PFSK-1 (cell line): ENCODE results near the gene TNC.

Experiments used
- FOXP2 ChIP-seq: optimal IDR thresholded peaks from 2 replicates; pipeline ENCODE3; 2011; ENCODE audit warnings: borderline replicate concordance, control low read depth, inconsistent platforms; ENCODE audit not compliant: insufficient read depth; ENCODE audit errors: extremely low read length, extremely low read depth
- POLR2AphosphoS5 ChIP-seq: IDR thresholded peaks from 2 replicates; pipeline ENCODE4 v1.6.1; 2012; ENCODE audit warnings: low read depth, mild to moderate bottlenecking, control low read depth, low read length, moderate library complexity
- SIN3A ChIP-seq: IDR thresholded peaks from 2 replicates; pipeline ENCODE4 v1.6.1; 2012; ENCODE audit warnings: mild to moderate bottlenecking, low read length, moderate library complexity, borderline replicate concordance; ENCODE audit not compliant: insufficient read depth
- TAF1 ChIP-seq: IDR thresholded peaks from 2 replicates; pipeline ENCODE4 v1.6.1; 2012; ENCODE audit warnings: low read length, control low read depth, borderline replicate concordance; ENCODE audit not compliant: insufficient read depth
- TF ChIP-seq, protein P1 (sequence below), 2 experiments: IDR thresholded peaks; 2 replicates each; pipeline versions ENCODE4 v1.6.1 to v1.8.0; 2011 to 2012; ENCODE audit warnings: low read depth in 2 of 2, low read length in 2 of 2, control low read depth in 1 of 2, inconsistent platforms in 1 of 2, mild to moderate bottlenecking in 1 of 2, moderate library complexity in 1 of 2; ENCODE audit not compliant: insufficient read depth in 1 of 2

The TNC gene

DNA sequence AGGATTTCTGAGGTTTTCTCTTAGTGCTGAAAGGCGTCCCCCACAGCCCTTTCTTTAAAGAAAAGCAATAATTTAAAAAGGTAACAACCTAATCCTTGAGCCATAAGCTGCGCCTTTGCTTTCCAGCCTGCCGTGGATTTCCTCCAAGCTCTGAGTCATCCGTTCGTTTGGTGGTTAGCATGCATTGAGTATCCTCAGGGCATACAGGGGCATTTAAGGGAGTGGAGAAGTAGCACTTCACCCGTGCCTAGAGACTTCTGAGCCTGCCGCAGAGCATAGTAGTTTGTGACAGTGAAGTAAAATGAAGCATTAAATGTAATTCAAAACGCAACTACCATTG, 892 bp upstream of the TNC start:
- TF ChIP-seq, protein P1, sequence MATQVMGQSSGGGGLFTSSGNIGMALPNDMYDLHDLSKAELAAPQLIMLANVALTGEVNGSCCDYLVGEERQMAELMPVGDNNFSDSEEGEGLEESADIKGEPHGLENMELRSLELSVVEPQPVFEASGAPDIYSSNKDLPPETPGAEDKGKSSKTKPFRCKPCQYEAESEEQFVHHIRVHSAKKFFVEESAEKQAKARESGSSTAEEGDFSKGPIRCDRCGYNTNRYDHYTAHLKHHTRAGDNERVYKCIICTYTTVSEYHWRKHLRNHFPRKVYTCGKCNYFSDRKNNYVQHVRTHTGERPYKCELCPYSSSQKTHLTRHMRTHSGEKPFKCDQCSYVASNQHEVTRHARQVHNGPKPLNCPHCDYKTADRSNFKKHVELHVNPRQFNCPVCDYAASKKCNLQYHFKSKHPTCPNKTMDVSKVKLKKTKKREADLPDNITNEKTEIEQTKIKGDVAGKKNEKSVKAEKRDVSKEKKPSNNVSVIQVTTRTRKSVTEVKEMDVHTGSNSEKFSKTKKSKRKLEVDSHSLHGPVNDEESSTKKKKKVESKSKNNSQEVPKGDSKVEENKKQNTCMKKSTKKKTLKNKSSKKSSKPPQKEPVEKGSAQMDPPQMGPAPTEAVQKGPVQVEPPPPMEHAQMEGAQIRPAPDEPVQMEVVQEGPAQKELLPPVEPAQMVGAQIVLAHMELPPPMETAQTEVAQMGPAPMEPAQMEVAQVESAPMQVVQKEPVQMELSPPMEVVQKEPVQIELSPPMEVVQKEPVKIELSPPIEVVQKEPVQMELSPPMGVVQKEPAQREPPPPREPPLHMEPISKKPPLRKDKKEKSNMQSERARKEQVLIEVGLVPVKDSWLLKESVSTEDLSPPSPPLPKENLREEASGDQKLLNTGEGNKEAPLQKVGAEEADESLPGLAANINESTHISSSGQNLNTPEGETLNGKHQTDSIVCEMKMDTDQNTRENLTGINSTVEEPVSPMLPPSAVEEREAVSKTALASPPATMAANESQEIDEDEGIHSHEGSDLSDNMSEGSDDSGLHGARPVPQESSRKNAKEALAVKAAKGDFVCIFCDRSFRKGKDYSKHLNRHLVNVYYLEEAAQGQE (IDR thresholded peaks at IDR 0.05; ENCODE audit: insufficient read depth in 1 of 2, low read depth in 2 of 2, low read length in 2 of 2), result peak in 1 of 2 experiments; percentile 43; a peak in 1 of 4 replicates
- TF ChIP-seq POLR2AphosphoS5 (no peak), TAF1 (no peak), FOXP2 (no peak)

DNA sequence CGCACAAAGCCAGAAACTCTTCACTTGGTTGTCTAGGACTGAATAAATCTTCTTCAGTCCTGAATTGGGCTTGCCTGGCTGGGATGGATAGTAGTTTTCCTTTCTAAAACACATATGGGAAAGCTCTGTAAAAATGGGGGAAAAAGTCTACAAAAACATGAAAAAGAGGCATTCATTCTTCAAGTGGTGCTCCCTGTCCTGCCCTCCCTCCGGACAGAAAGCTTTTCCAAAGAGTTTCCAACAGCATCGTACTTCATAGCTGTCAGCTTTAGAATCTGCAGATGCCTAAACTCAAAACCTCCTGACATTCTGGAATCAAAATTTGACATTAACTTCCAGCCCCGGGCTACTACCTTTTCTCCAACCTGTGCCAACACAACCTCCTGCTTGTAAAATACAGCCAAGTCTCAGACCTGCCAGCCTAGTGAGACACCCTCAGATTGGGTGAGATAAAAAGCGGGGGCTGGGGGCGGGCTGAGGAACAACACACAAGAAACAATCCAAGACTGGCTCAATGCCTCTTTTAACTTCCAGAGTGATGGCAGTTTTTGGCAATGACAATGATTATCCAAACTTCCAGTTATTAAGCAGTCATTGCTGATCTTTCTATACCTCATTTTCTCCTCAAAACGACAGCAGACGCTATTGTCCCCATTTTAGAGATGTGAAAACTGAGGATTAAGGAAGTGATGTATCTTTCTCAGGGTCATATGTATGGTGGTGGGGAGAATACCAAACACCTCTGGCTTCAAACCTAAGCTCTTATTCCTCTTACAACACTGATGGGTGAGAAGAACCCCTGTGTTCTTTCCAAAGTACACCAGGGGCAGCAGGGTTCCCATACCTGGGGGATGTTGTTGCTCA, 1.3 kb downstream of the TNC start:
- TF ChIP-seq FOXP2 (no peak), TAF1 (no peak), SIN3A (no peak), POLR2AphosphoS5 (no peak)
- TF ChIP-seq, protein P1 (IDR thresholded peaks at IDR 0.05; ENCODE audit: insufficient read depth in 1 of 2, low read depth in 2 of 2, low read length in 2 of 2), result no peak

DNA sequence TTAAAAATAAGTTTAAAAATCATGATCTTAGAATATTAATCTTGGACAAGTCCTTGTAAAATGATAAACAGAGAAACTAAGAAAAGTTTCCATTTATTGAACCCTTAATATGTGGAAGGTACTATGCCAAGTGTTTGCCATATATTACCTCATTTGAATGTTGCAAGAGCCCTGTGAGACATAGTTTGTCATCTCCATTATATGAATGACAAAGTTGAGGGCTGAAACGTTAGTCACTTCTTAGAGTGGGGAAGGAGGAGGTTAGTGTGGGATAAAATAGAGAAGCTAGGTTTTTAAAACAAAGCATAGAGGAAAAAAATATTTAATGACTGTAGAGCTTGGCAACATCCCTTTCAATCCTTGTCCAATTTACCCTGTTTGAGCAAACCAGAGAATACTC, 2.0 kb downstream of the TNC start:
- TF ChIP-seq POLR2AphosphoS5, result no peak
- TF ChIP-seq, protein P1 (IDR thresholded peaks at IDR 0.05; ENCODE audit: insufficient read depth in 1 of 2, low read depth in 2 of 2, low read length in 2 of 2), result no peak
- no peak for TF ChIP-seq TAF1
- no peak for TF ChIP-seq SIN3A

DNA sequence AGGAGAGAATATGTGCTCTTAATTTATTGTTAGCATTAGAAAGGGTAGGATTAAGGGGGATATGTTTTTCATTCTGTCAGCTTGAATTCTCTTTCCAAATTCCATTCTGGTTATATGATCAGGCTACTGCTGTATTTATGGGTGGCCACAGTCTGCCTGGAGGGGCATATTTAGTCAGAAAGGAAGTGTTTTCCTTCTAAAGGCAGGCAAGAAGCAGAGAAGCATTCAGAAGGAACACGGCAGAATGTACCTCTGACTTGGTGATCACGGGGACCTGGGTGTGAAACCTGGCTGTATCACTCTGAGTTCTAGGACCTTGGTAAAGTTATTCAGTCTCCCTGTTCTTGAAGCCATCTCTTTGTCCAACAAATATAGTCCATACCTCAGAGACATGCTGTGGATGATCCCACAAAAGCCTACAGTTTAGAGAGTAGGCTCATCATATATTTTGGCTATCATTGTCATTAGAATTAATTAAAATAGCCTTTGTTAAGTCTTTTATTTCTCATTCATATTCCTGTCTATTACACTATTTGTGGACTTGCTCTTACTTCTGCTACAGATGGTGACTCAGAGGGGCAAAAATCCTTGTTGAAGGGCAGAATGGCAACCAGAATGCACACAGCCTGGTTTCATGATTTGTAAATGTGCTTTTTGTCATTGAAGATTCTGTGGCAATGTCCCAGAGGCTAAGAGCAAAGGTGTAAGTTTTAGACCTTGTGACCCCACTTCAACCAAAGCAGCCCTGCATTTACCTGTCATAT, 2.7 kb downstream of the TNC start:
- TF ChIP-seq TAF1 (no peak), FOXP2 (no peak), SIN3A (no peak), POLR2AphosphoS5 (no peak)
- TF ChIP-seq, protein P1 (IDR thresholded peaks at IDR 0.05; ENCODE audit: insufficient read depth in 1 of 2, low read depth in 2 of 2, low read length in 2 of 2), result no peak
